ENCODE results near the gene RNF133.

The RNF133 gene

GRCh38 chr7:122706836-122707235 lies 7.9 kb upstream of the RNF133 start:
- Histone ChIP-seq H3K4me3 (ENCODE audit: low read length) (no peak overlapping the region), H3K79me2 (ENCODE audit: low read length) (peaks cover 28% of the 10 kb centered on the region), H3K9ac (ENCODE audit: low read length) (no peak overlapping the region), H3K36me3 (replicated peaks; ENCODE audit: insufficient read depth, low read length) (no peaks in the 10 kb centered on the region), H3K9me3 (replicated peaks; ENCODE audit: insufficient read depth, low read length) (no peaks in the 10 kb centered on the region), H3K4me1 (ENCODE audit: low read length) (no peaks in the 10 kb centered on the region), H3F3A (ENCODE audit: insufficient read depth, low read length) (no peaks in the 10 kb centered on the region), H2AFZ (ENCODE audit: low read length) (no peak overlapping the region), H3K27ac (ENCODE audit: low read length) (no peak overlapping the region), H4K20me1 (ENCODE audit: insufficient read depth, low read length) (no peaks in the 10 kb centered on the region), H3K27me3 (replicated peaks; ENCODE audit: insufficient read depth, low read length) (no peaks in the 10 kb centered on the region), H3K4me2 (ENCODE audit: low read depth, low read length) (no peak overlapping the region), H3K9me2 (replicated peaks; ENCODE audit: insufficient read depth, low read length) (no peaks in the 10 kb centered on the region)
- no peak for DNase-seq
- TF ChIP-seq EZH2phosphoT487 (IDR thresholded peaks at IDR 0.05; ENCODE audit: low read length) = no peak
- no peak for TF ChIP-seq CTCF (IDR thresholded peaks at IDR 0.05; ENCODE audit: low read length)
- no peak for TF ChIP-seq EZH2 (optimal IDR thresholded peaks at IDR 0.05; ENCODE audit: low read depth, low read length)

GRCh38 chr7:122702872-122703510 lies 4.1 kb upstream of the RNF133 start, which contains the start of gene RNF148:
TSS of gene RNF148 (minus strand) at chr7:122702922. CDS start at chr7:122702750, 172 bp downstream.
- H3K79me2 ChIP-seq (ENCODE audit: low read length) = peaks cover 23% of the 10 kb centered on the region
- H3F3A ChIP-seq (ENCODE audit: insufficient read depth, low read length) = no peaks in the 10 kb centered on the region
- no peaks in the 10 kb centered on the region for H3K27me3 ChIP-seq (replicated peaks; ENCODE audit: insufficient read depth, low read length)
- no peak within 1 kb of the TSS for H2AFZ ChIP-seq (ENCODE audit: low read length)
- H4K20me1 ChIP-seq (ENCODE audit: insufficient read depth, low read length) = no peaks in the 10 kb centered on the region
- H3K36me3 ChIP-seq (replicated peaks; ENCODE audit: insufficient read depth, low read length) = no peaks in the 10 kb centered on the region
- H3K9me3 ChIP-seq (replicated peaks; ENCODE audit: insufficient read depth, low read length) = no peaks in the 10 kb centered on the region
- no peak within 1 kb of the TSS for H3K4me3 ChIP-seq (ENCODE audit: low read length)
- H3K9me2 ChIP-seq (replicated peaks; ENCODE audit: insufficient read depth, low read length) = no peaks in the 10 kb centered on the region
- H3K4me2 ChIP-seq (ENCODE audit: low read depth, low read length) = no peak within 1 kb of the TSS
- no peaks in the 10 kb centered on the region for H3K4me1 ChIP-seq (ENCODE audit: low read length)
- no peak within 1 kb of the TSS for H3K9ac ChIP-seq (ENCODE audit: low read length)
- H3K27ac ChIP-seq (ENCODE audit: low read length) = no peak within 1 kb of the TSS
- TF ChIP-seq CTCF (IDR thresholded peaks at IDR 0.05; ENCODE audit: low read length) = no peak
- no peak for TF ChIP-seq EZH2phosphoT487 (IDR thresholded peaks at IDR 0.05; ENCODE audit: low read length)
- no peak for TF ChIP-seq EZH2 (optimal IDR thresholded peaks at IDR 0.05; ENCODE audit: low read depth, low read length)
- DNase-seq = no peak

- Histone ChIP-seq H3K79me2 (ENCODE audit: low read length) (peaks cover 14% of the 10 kb centered on the region; the same call in 1 of the 2 replicates), H3K9me3 (replicated peaks; ENCODE audit: insufficient read depth, low read length) (no peaks in the 10 kb centered on the region), H3K4me1 (ENCODE audit: low read length) (no peaks in the 10 kb centered on the region), H3K9ac (ENCODE audit: low read length) (no peak overlapping the region), H3K36me3 (replicated peaks; ENCODE audit: insufficient read depth, low read length) (peaks cover 5% of the 10 kb centered on the region; the same call in 1 of the 2 replicates), H3K4me3 (ENCODE audit: low read length) (no peak overlapping the region), H4K20me1 (ENCODE audit: insufficient read depth, low read length) (no peaks in the 10 kb centered on the region), H3K4me2 (ENCODE audit: low read depth, low read length) (no peak overlapping the region), H3K9me2 (replicated peaks; ENCODE audit: insufficient read depth, low read length) (no peaks in the 10 kb centered on the region), H3F3A (ENCODE audit: insufficient read depth, low read length) (no peaks in the 10 kb centered on the region), H3K27ac (ENCODE audit: low read length) (no peak overlapping the region), H2AFZ (ENCODE audit: low read length) (no peak overlapping the region), H3K27me3 (replicated peaks; ENCODE audit: insufficient read depth, low read length) (no peaks in the 10 kb centered on the region)
- no peak for TF ChIP-seq EZH2phosphoT487 (IDR thresholded peaks at IDR 0.05; ENCODE audit: low read length)
- TF ChIP-seq EZH2 (optimal IDR thresholded peaks at IDR 0.05; ENCODE audit: low read depth, low read length) = no peak
- TF ChIP-seq CTCF (IDR thresholded peaks at IDR 0.05; ENCODE audit: low read length) = no peak
- no peak for DNase-seq
Observed at GRCh38 chr7:122695816-122696215, 3.1 kb downstream of the RNF133 start.
